Mucosa of rectum (tissue), 2 donors: ENCODE data around the gene DDX24.

Experiments used
- H3K27ac ChIP-seq, 2 donors: one replicate each; pipeline ENCODE4 v1.7.0; 2013; ENCODE audit warnings: inconsistent platforms in 2 of 2, low read depth in 2 of 2, low read length in 2 of 2
- H3K27me3 ChIP-seq, 2 donors: one replicate each; pipeline ENCODE4 v1.7.0; 2013; ENCODE audit warnings: low read length in 2 of 2; ENCODE audit not compliant: control insufficient read depth in 2 of 2, insufficient read depth in 2 of 2
- H3K36me3 ChIP-seq, 2 donors: one replicate each; pipeline ENCODE4 v1.7.0; 2013; ENCODE audit warnings: low read length in 2 of 2; ENCODE audit not compliant: control insufficient read depth in 2 of 2, insufficient read depth in 2 of 2
- H3K4me1 ChIP-seq, 2 donors: one replicate each; pipeline ENCODE4 v1.7.0; 2013; ENCODE audit warnings: low read length in 2 of 2, mild to moderate bottlenecking in 1 of 2; ENCODE audit not compliant: control insufficient read depth in 2 of 2, insufficient read depth in 2 of 2
- H3K4me3 ChIP-seq, 2 donors: one replicate each; pipeline ENCODE4 v1.7.0; 2013; ENCODE audit warnings: low read length in 2 of 2
- H3K9ac ChIP-seq, 2 donors: one replicate each; pipeline ENCODE4 v1.7.0; 2013; ENCODE audit warnings: low read length in 2 of 2, low read depth in 1 of 2, mild to moderate bottlenecking in 1 of 2
- H3K9me3 ChIP-seq, 2 donors: one replicate each; pipeline ENCODE4 v1.7.0; 2013; ENCODE audit warnings: low read length in 2 of 2; ENCODE audit not compliant: control insufficient read depth in 2 of 2
- donor health status: healthy.
- donor health status: Normal muscosa, but diverticular disease.

Gene DDX24

DNA sequence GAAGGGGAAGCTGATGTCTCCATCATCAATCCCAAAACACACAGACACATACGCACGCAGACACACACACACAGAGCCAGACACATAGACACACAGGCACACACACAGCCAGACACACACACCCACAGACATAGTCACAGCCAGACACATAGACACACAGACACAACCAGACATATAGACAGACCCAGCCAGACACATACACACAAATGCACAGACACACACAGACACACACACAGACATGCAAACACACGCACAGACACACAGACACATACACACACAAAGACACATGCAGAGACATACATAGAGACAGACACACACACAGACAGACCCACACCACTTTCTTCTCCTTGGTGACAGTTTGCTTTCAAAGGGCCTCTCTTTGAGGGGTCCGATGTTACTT, 77.6 kb downstream of the DDX24 start:
- Histone ChIP-seq H3K4me1 (peaks cover 4 to 8% of the 10 kb centered on the region in 2 donors), H3K36me3 (no peaks in the 10 kb centered on the region), H3K9me3 (no peaks in the 10 kb centered on the region), H3K27ac (no peak overlapping the region), H3K9ac (no peak overlapping the region), H3K27me3 (no peaks in the 10 kb centered on the region), H3K4me3 (no peak overlapping the region)

DNA sequence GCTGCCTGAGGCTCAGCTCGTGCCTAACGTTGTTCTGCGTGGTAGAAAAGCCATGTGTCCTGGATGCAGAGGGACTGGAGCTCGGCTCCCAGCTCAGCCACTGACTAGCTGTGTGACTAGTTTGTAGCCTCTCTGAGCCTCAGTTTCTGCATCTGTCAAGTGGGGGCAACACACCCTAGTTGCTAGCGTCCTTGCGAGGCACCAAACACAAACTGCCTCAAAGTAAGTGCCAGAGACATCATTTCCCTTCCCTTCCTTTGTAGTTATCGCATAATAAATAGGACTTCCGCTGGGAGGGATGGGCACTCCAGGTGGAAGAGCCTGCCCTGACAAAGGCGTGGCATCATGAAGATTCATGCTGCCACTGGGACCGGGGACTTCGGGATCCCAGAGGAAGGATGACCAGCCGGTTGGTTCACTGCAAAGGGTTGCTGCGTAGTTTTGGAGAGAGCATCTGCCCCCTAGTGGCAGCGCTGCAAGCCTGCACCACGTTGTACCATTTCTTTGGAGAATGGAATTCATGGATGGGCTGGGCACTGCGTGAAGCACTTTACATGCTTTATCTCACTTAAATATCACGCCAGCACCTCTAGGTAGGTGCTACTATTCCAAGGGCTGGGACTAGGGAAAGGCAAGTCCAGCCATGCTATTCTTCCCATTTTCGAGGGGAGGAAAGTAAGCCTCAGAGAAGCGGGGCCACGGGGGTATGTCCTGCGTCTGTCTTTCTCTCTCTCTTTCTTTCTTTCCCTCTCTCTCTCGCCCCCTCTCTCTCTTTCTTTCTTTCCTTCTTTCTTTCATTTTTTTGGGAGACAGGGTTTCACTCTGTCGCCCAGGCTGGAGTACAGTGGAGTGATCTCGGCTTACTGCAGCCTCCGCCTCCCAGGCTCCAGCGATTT, 79.3 kb downstream of the DDX24 start:
- Histone ChIP-seq H3K4me1 (peaks cover 4 to 8% of the 10 kb centered on the region in 2 donors), H3K4me3 (no peak overlapping the region), H3K27ac (no peak overlapping the region), H3K9me3 (no peaks in the 10 kb centered on the region), H3K27me3 (no peaks in the 10 kb centered on the region), H3K9ac (no peak overlapping the region), H3K36me3 (no peaks in the 10 kb centered on the region)

DNA sequence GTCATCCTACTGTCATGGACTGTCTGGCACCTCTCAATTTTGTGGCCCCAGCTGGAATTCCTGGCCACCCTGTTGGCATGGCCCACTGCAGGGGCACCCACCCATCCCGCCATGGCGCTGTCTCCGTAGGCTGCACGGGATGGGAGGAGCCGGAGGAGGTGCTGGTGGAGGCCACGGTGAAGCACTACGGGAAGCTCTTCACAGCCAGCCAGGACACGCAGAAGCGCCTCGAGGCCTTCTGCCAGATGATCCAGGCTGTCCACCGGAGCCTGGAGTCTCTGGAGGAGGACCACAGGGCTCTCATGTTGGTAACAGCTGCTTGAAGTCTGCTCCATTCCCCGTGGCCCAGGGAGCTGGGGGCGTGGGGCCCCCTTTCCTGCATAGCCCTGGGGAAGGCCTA, 80.0 kb downstream of the DDX24 start:
- Histone ChIP-seq H3K27me3 (no peaks in the 10 kb centered on the region), H3K36me3 (no peaks in the 10 kb centered on the region), H3K4me1 (peaks cover 4 to 8% of the 10 kb centered on the region in 2 donors), H3K27ac (no peak overlapping the region), H3K9me3 (no peaks in the 10 kb centered on the region), H3K4me3 (no peak overlapping the region), H3K9ac (no peak overlapping the region)

DNA sequence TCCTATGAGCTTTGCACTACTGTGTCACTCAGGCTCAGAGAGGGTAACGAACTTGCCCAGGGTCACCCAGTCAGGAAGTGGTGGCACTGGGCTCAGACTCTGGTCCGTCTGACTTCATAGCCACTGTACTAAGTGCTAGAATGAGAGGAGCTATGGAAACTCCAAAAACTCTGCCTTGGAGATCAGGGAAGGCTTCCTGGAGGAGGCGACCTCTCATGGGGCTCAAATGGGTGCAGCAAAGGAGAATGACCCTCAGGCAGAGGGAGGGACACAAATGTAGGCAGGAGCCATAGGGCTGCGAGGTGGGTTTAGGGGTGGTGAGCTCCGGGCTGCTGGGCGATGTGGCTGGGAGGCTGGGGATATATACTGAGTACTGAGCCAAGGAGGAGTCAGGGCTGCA, 80.7 kb downstream of the DDX24 start:
- Histone ChIP-seq H3K4me3 (no peak overlapping the region), H3K27me3 (no peaks in the 10 kb centered on the region), H3K4me1 (peaks cover 4 to 8% of the 10 kb centered on the region in 2 donors), H3K27ac (no peak overlapping the region), H3K36me3 (no peaks in the 10 kb centered on the region), H3K9me3 (no peaks in the 10 kb centered on the region), H3K9ac (no peak overlapping the region)

DNA sequence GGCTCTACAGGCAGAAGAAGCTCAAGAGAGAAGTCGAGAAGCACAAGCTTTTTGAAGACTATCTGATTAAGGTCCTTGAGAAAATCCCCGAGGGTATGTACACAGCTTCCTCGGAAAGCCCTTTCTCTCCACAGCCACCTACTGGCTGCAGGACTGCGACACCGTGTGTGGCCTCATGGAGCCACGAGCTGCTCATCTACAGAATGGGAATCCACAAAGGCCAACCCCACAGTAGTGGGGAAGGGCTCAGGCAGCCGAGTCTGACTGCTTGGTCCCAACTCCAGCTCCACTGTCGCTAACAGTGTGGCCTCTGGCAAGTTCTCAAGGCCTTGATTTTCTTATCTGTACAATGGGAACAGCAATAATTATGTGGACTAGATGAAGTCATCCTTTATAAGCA, 81.4 kb downstream of the DDX24 start:
- H3K4me3 ChIP-seq: no peak overlapping the region
- H3K36me3 ChIP-seq: no peaks in the 10 kb centered on the region
- H3K4me1 ChIP-seq: peaks cover 4 to 8% of the 10 kb centered on the region in 2 donors
- no peaks in the 10 kb centered on the region for H3K27me3 ChIP-seq
- no peak overlapping the region for H3K9ac ChIP-seq
- H3K27ac ChIP-seq: no peak overlapping the region
- no peaks in the 10 kb centered on the region for H3K9me3 ChIP-seq

DNA sequence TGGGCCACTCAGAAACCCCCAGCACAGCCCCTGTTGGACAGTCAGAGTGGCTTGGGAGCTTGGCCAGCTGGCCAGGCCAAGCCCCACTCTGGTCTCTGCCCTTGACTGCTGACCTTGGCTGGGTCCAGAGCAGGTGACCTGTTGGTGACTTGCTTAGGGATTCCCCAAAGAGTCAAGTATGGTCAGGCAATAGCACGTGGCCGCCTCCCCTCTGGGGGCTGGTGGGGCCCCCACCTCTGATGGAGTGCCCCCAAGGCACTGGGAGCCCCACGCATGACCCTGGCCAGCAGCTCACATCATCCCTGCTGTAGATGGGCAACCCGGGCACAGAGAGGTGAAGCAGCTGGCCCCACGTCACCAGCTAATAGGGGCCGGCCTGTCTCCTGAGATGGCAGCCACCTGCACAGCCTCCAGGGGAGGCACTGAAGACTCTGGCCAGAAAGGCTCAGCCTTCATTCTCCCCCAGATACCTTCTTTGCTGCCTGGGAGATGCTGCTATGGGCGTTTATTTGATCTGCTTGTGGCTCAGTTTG, 82.1 kb downstream of the DDX24 start:
- Histone ChIP-seq H3K36me3 (no peaks in the 10 kb centered on the region), H3K4me1 (peaks cover 4 to 8% of the 10 kb centered on the region in 2 donors), H3K27me3 (no peaks in the 10 kb centered on the region), H3K27ac (no peak overlapping the region), H3K9me3 (no peaks in the 10 kb centered on the region), H3K9ac (no peak overlapping the region), H3K4me3 (no peak overlapping the region)
